EL (cell line): ENCODE data around the gene ANTXR1.

Source experiments
- DNase-seq: peaks from one replicate; pipeline ENCODE4 v3.0.0-alpha.2; 2016

ANTXR1 gene

GRCh38 chr2:69141061-69141460 lies 128.1 kb downstream of the ANTXR1 start:
- no peak for DNase-seq

GRCh38 chr2:69143748-69144360 lies 130.9 kb downstream of the ANTXR1 start:
- peak; percentile 71 for DNase-seq

GRCh38 chr2:69145204-69145603 lies 132.2 kb downstream of the ANTXR1 start:
- no peak for DNase-seq

GRCh38 chr2:69147841-69148533 lies 135.0 kb downstream of the ANTXR1 start:
- no peak for DNase-seq

- peak; percentile 52 for DNase-seq
These were observed 136.7 kb downstream of the ANTXR1 start for GRCh38 chr2:69149631-69150215.

- DNase-seq: no peak
These were observed 139.0 kb downstream of the ANTXR1 start for GRCh38 chr2:69151931-69152330.

- DNase-seq: no peak
These were observed 140.0 kb downstream of the ANTXR1 start for GRCh38 chr2:69152847-69153583.

- DNase-seq: peak; percentile 53
These were observed 141.1 kb downstream of the ANTXR1 start for GRCh38 chr2:69154106-69154505.

GRCh38 chr2:69156624-69157023 lies 143.6 kb downstream of the ANTXR1 start:
- no peak for DNase-seq

- no peak for DNase-seq
These were observed 144.5 kb downstream of the ANTXR1 start for GRCh38 chr2:69157441-69157840.

- no peak for DNase-seq
These were observed 147.0 kb downstream of the ANTXR1 start for GRCh38 chr2:69159986-69160385.

GRCh38 chr2:69162057-69162456 lies 149.1 kb downstream of the ANTXR1 start:
- DNase-seq: no peak

- DNase-seq: peak; percentile 81
These were observed 150.1 kb downstream of the ANTXR1 start for GRCh38 chr2:69163109-69163508.

GRCh38 chr2:69163556-69163955 lies 150.6 kb downstream of the ANTXR1 start:
- no peak for DNase-seq

- DNase-seq: peak; percentile 62
These were observed 151.2 kb downstream of the ANTXR1 start for GRCh38 chr2:69164061-69164778.

GRCh38 chr2:69165091-69165880 lies 152.3 kb downstream of the ANTXR1 start:
- no peak for DNase-seq

GRCh38 chr2:69166465-69166811 lies 153.5 kb downstream of the ANTXR1 start:
- no peak for DNase-seq

GRCh38 chr2:69166812-69167468 lies 154.0 kb downstream of the ANTXR1 start:
- no peak for DNase-seq

GRCh38 chr2:69167469-69167822 lies 154.5 kb downstream of the ANTXR1 start:
- DNase-seq: no peak

- DNase-seq: no peak
These were observed 155.3 kb downstream of the ANTXR1 start for GRCh38 chr2:69168144-69168813.
